Ovary (tissue), 3 donors: ENCODE measurements around the gene SFTPB.

ENCODE experiments used
- EP300 ChIP-seq: sonication (generic); formaldehyde crosslinking; IDR thresholded peaks from one replicate; pipeline ENCODE4 v1.6.1; 2017; ENCODE audit warnings: antibody characterized with exemption
- POLR2A ChIP-seq: fragments of 450-650 bp; IDR thresholded peaks from one replicate; pipeline ENCODE4 v1.6.1; 2017; ENCODE audit warnings: antibody characterized with exemption, mild to moderate bottlenecking, moderate library complexity
- TF ChIP-seq, protein P1 (sequence below), 3 donors: fragments of 450-650 bp in 2 of 3; fragments of 200-600 bp in 1 of 3; IDR thresholded peaks; one replicate each; pipeline versions ENCODE4 v1.5.1 to v1.8.0; 2016 to 2022; ENCODE audit warnings: antibody characterized with exemption in 3 of 3, mild to moderate bottlenecking in 1 of 3
- donor health status: DM: no; HTN: no; CAD: no.

DNA sequence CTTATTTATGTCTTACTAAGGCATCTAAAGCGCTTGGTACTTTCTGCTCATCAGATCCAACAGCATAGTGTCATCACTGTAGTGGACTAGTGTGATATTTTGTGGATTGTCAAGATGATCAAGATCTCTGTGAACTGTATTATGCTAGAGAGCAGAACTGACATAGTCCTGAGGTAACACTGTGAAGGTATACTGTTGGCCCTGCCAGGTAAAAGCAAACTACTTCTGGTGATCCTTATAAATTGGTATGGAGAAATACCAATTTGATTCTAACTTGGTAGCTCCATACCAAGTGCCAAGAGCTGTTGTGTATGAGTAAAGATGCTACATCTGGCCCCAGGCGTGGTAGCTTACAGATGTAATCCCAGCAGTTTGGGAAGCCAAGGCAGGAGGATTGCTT, 15.9 kb downstream of the SFTPB start:
- TF ChIP-seq, protein P1, sequence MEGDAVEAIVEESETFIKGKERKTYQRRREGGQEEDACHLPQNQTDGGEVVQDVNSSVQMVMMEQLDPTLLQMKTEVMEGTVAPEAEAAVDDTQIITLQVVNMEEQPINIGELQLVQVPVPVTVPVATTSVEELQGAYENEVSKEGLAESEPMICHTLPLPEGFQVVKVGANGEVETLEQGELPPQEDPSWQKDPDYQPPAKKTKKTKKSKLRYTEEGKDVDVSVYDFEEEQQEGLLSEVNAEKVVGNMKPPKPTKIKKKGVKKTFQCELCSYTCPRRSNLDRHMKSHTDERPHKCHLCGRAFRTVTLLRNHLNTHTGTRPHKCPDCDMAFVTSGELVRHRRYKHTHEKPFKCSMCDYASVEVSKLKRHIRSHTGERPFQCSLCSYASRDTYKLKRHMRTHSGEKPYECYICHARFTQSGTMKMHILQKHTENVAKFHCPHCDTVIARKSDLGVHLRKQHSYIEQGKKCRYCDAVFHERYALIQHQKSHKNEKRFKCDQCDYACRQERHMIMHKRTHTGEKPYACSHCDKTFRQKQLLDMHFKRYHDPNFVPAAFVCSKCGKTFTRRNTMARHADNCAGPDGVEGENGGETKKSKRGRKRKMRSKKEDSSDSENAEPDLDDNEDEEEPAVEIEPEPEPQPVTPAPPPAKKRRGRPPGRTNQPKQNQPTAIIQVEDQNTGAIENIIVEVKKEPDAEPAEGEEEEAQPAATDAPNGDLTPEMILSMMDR (IDR thresholded peaks at IDR 0.05) = no peak
- TF ChIP-seq POLR2A (no peak), EP300 (no peak)
